Smooth muscle cell (in vitro differentiated cells): Measurements from ENCODE around the gene UPK3B. TPM values are rescaled to one million over a fixed set of nuclear protein-coding genes. Genes with fewer than 3 reads are reported as not detected.
"Not testable (repeated sequence)": the region's sequence is repeated elsewhere in the genome, so short reads cannot be mapped to it uniquely, and the experiment has no call there.

Experiments
- DNase-seq: peaks from one replicate; lab custom pipeline; 2025; ENCODE audit not compliant: unreplicated experiment; lab: John Stamatoyannopoulos, UW
- H2AFZ ChIP-seq: fragments of 200-600 bp; sonication (generic); 2 replicates; pipeline ENCODE4 v1.6.0; 2016; ENCODE audit warnings: antibody characterized with exemption, low read depth, mild to moderate bottlenecking
- H3F3A ChIP-seq: fragments of 200-600 bp; sonication (generic); 2 replicates; pipeline ENCODE4 v1.6.0; 2017; ENCODE audit warnings: antibody characterized with exemption, low read depth
- H3K27ac ChIP-seq: fragments of 200-600 bp; sonication (generic); 2 replicates; pipeline ENCODE4 v1.5.1; 2016; ENCODE audit warnings: low read depth, mild to moderate bottlenecking
- H3K27me3 ChIP-seq: fragments of 200-600 bp; sonication (generic); 2 replicates; pipeline ENCODE4 v1.6.1; 2016; ENCODE audit warnings: low read depth, mild to moderate bottlenecking
- H3K36me3 ChIP-seq: fragments of 200-600 bp; sonication (generic); 2 replicates; pipeline ENCODE4 v1.5.1; 2016; ENCODE audit warnings: low read depth
- H3K4me1 ChIP-seq: fragments of 200-600 bp; sonication (generic); 2 replicates; pipeline ENCODE4 v1.5.1; 2016; ENCODE audit warnings: low read depth
- H3K4me2 ChIP-seq: fragments of 200-600 bp; sonication (generic); 2 replicates; pipeline ENCODE4 v1.6.0; 2016; ENCODE audit warnings: mild to moderate bottlenecking
- H3K4me3 ChIP-seq: fragments of 200-600 bp; sonication (generic); 2 replicates; pipeline ENCODE4 v1.5.1; 2016; ENCODE audit warnings: mild to moderate bottlenecking
- H3K79me2 ChIP-seq: fragments of 200-600 bp; sonication (generic); 2 replicates; pipeline ENCODE4 v1.6.0; 2016; ENCODE audit warnings: low read depth, mild to moderate bottlenecking
- H3K9ac ChIP-seq: fragments of 200-600 bp; sonication (generic); 2 replicates; pipeline ENCODE4 v1.6.0; 2016; ENCODE audit warnings: low read depth
- H3K9me3 ChIP-seq: fragments of 200-600 bp; sonication (generic); replicated peaks from 2 replicates; pipeline ENCODE4 v1.5.1; 2016; ENCODE audit warnings: low read depth
- H4K20me1 ChIP-seq: fragments of 200-600 bp; sonication (generic); 2 replicates; pipeline ENCODE4 v1.6.0; 2016; ENCODE audit warnings: low read depth
- WGBS: methylation state at CpG from one replicate; pipeline ENCODE4 v1.1.7; 2016; ENCODE audit warnings: low lambda C conversion rate; 5-methylcytosine and 5-hydroxymethylcytosine counted together
- polyA plus RNA-seq: library from polyadenylated mRNA; unstranded; fragments of >200 nt; fragmentation: Nextera tagmentation; extraction: Ambion mirVana; gene quantifications from 2 replicates; pipeline ENCODE4 v1.2.1, GENCODE V29; 2016
- total RNA-seq: library from RNA; depleted of rRNA; stranded (reverse); fragments of >200 nt; gene quantifications from 2 replicates; pipeline ENCODE4 v1.2.3, GENCODE V29; 2014

Gene UPK3B
- total and polyA plus RNA-seq, 2 experiments from 2014 or later: not detected

DNA sequence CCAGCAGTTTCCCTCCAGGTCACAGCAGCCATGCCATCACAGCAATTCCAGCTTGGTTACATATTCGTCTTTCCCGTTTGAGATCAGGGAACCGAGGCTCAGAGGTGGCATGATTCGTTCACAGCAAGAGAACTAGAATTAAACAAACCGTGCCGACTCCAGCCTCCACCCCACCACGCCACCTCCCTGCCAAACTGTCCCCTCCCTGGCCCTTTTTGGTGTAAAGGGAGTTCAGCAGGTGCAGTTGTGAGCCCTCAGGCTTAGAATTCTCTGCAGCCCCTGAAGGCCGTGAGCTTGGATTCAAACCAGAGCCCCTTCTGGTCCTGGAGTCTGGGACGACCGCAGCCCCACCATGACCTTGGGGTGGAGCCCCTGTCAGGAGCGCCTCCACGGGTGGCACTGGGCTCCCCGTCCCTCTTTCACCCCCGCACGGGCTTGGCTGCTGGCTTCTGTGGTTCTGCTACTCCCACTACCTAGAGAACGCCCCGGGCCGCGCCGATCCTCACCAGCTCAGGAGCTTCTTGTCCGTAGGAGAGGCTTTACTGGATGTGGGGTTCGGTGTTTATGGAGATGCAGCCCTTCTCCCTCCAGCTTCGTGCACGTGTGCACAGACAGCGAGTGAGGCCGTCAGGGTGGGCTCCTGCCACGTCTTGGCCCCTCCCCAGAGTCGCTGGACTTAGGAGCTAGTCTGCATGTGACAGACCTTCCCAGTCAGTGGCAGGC, 11.0 kb upstream of the UPK3B start:
- not testable (repeated sequence) for H3K79me2 ChIP-seq, H2AFZ ChIP-seq, H3K9me3 ChIP-seq, H3K4me3 ChIP-seq, H3F3A ChIP-seq, H3K4me2 ChIP-seq, H3K9ac ChIP-seq, H4K20me1 ChIP-seq, H3K4me1 ChIP-seq, DNase-seq, H3K36me3 ChIP-seq, H3K27me3 ChIP-seq, H3K27ac ChIP-seq
- WGBS: 97% methylated on average over 17 of the region's 28 CpGs

DNA sequence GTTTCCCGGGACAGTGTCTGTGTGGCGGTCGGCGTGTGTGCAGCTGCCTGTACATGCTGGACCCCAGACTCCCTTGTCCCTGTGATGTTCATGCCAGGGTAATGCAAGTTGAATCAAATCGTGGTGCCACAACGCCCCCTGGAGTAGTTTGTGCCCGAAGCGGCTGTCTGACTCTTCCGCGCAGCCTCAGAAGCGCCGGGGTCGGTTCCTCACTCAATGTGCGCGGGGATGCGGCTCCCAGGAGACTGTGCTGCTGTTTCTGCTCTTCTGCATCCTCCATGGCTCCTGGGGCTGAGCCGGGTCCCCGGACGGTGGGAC, 10.5 kb upstream of the UPK3B start:
- not testable (repeated sequence) for DNase-seq, H3F3A ChIP-seq, H3K4me2 ChIP-seq

DNA sequence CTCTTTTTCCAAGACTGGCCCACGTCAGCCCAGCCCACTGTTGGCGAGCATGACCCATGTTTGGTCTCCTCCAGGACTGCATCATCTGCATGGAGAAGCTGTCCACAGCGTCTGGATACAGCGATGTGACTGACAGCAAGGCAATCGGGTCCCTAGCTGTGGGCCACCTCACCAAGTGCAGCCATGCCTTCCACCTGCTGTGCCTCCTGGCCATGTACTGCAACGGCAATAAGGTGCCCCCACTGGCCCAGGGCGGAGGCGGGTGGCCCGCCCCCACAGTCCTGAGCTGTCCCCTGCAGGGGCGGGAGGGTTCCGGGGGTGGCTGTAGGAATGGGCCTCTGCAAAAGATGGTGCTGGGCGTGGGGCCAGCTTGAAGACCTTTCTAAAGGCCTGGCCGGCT, 8.1 kb upstream of the UPK3B start:
- WGBS: 91% methylated on average over 11 of the region's 13 CpGs

More for the DNA sequence above, 10.5 kb upstream of the UPK3B start:
- not testable (repeated sequence) for H3K79me2 ChIP-seq, H3K9ac ChIP-seq, H3K9me3 ChIP-seq, H3K27me3 ChIP-seq, H3K36me3 ChIP-seq, H2AFZ ChIP-seq, H4K20me1 ChIP-seq, H3K27ac ChIP-seq, H3K4me3 ChIP-seq, H3K4me1 ChIP-seq
- WGBS: 63% methylated on average over 2 of the region's 19 CpGs

DNA sequence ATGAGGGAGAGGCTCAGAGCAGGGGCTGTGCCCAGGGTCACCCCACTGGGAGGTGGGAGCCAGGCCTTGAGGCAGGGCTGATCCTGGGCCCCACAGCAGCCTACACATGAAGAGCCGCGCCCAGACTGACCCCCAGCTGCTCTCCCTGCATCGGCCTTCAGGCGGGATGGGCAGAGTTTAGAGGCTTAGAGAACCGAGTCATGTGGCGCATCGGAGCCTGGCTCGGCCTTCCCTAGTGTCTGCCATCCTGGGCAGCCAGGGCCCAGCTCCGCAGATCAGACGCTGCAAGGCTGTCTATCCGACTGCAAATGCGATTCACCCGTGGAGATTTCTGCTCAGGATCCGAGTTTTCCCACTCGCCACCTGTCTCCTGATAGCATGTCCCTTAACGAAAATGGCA, 7.5 kb upstream of the UPK3B start:
- H3K79me2 ChIP-seq, H3K4me3 ChIP-seq, H3K9me3 ChIP-seq, H3K4me2 ChIP-seq, H3K4me1 ChIP-seq, H4K20me1 ChIP-seq, H3K36me3 ChIP-seq, H3K27me3 ChIP-seq, H3F3A ChIP-seq, DNase-seq, H2AFZ ChIP-seq, H3K27ac ChIP-seq, H3K9ac ChIP-seq: not testable (repeated sequence)
- WGBS: 90% methylated on average over 13 of the region's 16 CpGs

More for the DNA sequence above, 8.1 kb upstream of the UPK3B start:
- not testable (repeated sequence) for H3K27me3 ChIP-seq, DNase-seq, H3K9ac ChIP-seq, H3F3A ChIP-seq, H4K20me1 ChIP-seq, H3K4me1 ChIP-seq, H3K79me2 ChIP-seq, H3K4me3 ChIP-seq, H3K36me3 ChIP-seq, H3K4me2 ChIP-seq, H3K9me3 ChIP-seq, H3K27ac ChIP-seq, H2AFZ ChIP-seq

DNA sequence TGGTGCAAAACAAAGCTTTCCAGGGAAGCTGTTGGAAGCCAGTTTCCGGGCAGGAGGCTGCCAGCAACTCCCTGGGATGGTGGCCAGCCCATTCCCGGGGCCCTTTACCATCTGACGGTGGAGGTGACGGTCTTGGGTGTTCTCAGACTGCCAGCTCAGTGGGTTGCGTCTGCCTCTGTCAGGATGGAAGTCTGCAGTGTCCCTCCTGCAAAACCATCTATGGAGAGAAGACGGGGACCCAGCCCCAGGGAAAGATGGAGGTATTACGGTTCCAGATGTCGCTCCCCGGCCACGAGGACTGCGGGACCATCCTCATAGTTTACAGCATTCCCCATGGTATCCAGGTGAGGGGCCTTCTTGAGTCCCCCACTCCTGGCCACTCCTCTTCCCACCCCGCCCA, 7.1 kb upstream of the UPK3B start:
- not testable (repeated sequence) for H3K27me3 ChIP-seq, H3K9me3 ChIP-seq, H3K36me3 ChIP-seq, DNase-seq, H3K4me1 ChIP-seq, H3K4me3 ChIP-seq, H3K79me2 ChIP-seq, H3F3A ChIP-seq, H3K4me2 ChIP-seq, H2AFZ ChIP-seq, H4K20me1 ChIP-seq, H3K27ac ChIP-seq, H3K9ac ChIP-seq
- 95% methylated on average over 11 of the region's 12 CpGs for WGBS

DNA sequence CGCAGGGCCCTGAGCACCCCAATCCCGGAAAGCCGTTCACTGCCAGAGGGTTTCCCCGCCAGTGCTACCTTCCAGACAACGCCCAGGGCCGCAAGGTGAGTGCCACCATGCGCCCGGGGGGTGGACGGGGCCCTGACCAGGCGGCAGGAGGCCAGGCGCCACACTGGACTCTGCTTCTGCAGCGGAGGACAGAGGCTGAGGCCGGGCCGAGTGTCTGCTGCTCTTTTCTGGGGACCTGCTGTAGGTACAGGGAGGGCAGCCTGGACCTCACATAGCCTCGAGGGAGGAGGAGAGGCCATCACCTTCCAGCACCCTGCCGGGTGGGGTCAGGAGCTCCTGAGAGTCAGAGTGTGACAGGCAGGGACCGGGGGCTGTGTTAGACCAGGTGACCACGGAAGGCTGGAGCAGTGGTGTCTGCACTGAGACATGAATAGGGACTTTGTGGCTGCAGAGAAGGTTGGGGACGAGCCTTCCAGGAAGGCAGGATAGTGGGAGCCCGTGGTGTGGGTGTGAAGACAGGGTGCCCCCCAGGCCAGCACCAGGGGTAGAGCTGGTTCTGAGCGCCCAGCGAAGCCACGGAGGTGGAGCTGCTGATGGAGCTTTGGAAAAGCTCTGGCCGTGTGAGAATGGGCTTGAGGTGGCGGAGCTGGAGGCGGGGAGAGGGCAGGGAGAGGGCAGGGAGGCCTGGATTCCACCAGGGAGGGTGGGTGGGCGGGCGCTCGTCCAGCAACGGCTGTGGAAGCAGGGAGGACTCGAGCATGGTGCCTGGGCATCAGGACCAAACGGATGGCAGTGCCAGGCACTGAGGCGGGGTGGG, 5.8 kb upstream of the UPK3B start:
- not testable (repeated sequence) for H3K27ac ChIP-seq, H3K9ac ChIP-seq, H3K9me3 ChIP-seq

More for the DNA sequence above, 5.8 kb upstream of the UPK3B start:
- not testable (repeated sequence) for H3K79me2 ChIP-seq, H2AFZ ChIP-seq, H3K36me3 ChIP-seq, H3F3A ChIP-seq, H3K27me3 ChIP-seq, DNase-seq, H3K4me3 ChIP-seq, H3K4me1 ChIP-seq, H4K20me1 ChIP-seq, H3K4me2 ChIP-seq
- WGBS: 94% methylated on average over 16 of the region's 33 CpGs
